GM21737 (cell line): ENCODE results near the gene MEI4.
"Not testable (repeated sequence)": the region's sequence is repeated elsewhere in the genome, so short reads cannot be mapped to it uniquely, and the experiment has no call there.

Experiments used
- ATAC-seq: cut with Tn5 transposase; IDR thresholded peaks from one replicate; pipeline ENCODE4 v1.9.1; 2021; ENCODE audit warnings: mild to moderate bottlenecking, moderate library complexity; ENCODE audit not compliant: unreplicated experiment

Gene MEI4

DNA sequence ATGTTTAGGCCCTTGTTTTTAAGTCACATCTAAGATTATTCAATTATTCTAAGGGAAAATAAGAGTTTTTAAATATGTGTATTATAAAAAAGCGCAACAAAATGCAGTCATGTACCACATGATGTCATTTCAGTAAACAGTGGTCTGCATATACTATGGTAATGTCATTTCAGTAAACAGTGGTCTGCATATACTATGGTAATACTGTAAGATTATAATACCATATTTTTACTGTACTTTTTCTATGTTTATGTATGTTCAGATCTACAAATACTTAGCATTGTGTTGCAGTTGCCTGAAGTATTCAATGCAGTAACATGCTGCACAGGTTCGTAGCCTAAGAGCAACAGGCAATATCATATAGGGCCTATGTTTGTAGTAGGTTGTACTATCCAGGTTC is 21.4 kb downstream of the MEI4 start:
- no peak for ATAC-seq

GRCh38 chr6:77678048-77678447 is 25.2 kb downstream of the MEI4 start:
- ATAC-seq, result no peak

DNA sequence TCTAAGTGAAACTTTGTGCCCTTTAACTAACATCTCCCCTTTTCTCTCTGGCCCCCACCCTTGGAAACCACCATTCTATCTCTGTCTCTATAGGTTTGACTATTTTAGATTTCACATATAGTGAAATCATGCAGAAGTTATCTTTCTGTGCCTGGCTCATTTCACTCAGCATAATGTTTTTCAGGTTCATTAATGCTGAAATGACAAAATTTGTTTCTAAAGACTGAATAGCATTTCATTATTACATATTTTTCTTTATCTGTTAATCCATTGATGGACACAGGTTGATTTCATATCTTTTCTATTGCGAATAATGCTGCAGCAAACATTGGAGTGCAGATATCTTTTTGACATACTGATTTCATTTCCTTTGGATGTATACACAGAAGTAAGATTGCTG is 30.7 kb downstream of the MEI4 start:
- no peak for ATAC-seq

- ATAC-seq, result no peak
Observed at GRCh38 chr6:77686931-77687330, 34.1 kb downstream of the MEI4 start.

- no peak for ATAC-seq
Observed at GRCh38 chr6:77688649-77689048, 35.8 kb downstream of the MEI4 start.

DNA sequence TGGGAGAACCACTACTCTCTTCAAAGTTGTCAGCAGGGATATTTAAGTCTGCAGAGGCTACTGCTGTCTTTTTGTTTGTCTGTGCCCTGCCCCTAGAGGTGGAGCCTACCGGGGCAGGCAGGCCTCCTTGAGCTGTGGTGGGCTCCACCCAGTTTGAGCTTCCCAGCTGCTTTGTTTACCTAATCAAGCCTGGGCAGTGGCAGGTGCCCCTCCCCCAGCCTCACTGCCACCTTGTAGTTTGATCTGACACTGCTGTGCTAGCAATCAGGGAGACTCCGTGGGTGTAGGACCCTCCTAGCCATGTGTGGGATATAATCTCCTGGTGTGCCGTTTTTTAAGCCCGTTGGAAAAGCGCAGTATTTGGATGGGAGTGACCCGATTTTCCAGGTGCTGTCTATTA is 47.3 kb downstream of the MEI4 start:
- ATAC-seq, result not testable (repeated sequence)

DNA sequence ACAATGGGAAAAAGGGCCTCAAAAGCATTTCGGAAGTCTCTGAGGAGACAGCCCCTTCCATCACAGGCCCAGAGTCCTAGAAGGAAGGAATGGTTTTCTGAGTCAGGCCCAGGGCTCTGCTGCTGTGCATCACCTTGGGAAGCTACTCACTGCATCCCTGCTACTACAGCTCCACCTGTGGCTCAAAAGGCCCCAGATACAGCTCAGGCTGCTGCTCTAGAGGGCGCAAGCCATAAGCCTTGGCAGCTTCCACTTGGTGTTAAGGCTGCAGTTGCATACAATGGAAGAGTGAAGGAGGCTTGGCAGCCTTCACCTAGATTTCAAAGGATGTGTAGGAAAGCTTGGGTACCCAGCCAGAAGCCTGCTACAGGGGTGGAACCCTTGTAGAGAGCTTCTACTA is 54.8 kb downstream of the MEI4 start:
- no peak for ATAC-seq

DNA sequence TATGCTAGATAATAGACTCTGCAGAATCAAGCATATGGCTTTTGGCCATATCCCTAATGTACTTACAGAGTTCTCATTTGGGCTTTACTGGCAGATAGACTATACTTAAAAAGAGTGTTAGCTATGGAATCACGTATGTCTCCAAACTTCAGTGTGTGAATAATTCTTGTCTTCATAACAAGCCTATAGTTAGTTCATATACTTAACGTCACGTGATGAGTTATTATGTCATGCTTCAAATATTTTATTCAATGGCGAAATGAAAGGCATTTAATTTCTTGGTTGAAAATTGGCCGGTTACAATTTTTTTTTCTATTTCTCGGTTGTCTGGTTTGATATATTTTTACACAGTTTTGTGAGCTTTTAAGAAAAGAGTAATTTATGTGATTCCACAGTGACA is 62.7 kb downstream of the MEI4 start:
- no peak for ATAC-seq

GRCh38 chr6:77716311-77716710 is 63.5 kb downstream of the MEI4 start:
- no peak for ATAC-seq

- ATAC-seq, result not testable (repeated sequence)
Observed at GRCh38 chr6:77736010-77736409, 83.2 kb downstream of the MEI4 start.

- ATAC-seq, result no peak
Observed at GRCh38 chr6:77740380-77740779, 87.5 kb downstream of the MEI4 start.

GRCh38 chr6:77752156-77752555 is 99.3 kb downstream of the MEI4 start:
- ATAC-seq, result not testable (repeated sequence)

GRCh38 chr6:77762386-77762785 is 109.5 kb downstream of the MEI4 start:
- ATAC-seq, result no peak

DNA sequence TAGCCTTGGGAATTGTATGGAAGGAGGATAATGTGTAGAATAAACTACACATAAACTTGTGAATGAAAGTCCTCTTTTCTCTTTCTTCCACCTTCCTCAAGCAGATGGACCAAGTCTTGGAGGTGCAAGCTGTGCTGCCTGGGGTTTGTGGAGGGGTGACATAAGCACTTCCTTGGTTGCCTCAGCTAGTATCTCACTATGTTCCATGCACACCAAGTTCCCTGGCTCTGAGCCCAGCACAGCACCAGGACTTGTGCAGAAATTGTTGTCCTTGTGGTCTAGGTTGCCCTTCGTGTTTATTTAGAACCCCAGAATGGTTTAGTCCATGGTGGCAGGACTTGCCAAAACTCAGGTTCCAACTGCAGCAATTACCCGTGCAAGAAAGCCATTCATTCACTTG is 110.3 kb downstream of the MEI4 start:
- no peak for ATAC-seq

DNA sequence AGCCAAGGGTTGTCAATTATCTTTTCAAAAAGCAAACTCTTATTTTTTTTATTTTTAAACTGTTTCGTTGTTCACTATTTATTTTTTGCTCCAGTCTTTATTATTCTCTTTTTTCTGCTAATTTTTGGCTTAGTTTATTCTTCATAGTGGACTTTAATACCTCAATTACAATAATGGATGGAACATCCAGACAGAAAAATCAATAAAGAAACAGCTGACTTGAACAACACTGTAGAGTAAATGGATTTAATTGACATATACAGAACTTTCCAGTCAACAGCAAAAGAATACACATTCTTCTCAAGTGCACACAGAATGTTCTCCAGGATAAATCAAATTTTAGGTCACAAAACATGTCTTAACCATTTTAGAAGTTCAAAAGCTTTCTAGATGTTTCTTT is 111.5 kb downstream of the MEI4 start:
- no peak for ATAC-seq

DNA sequence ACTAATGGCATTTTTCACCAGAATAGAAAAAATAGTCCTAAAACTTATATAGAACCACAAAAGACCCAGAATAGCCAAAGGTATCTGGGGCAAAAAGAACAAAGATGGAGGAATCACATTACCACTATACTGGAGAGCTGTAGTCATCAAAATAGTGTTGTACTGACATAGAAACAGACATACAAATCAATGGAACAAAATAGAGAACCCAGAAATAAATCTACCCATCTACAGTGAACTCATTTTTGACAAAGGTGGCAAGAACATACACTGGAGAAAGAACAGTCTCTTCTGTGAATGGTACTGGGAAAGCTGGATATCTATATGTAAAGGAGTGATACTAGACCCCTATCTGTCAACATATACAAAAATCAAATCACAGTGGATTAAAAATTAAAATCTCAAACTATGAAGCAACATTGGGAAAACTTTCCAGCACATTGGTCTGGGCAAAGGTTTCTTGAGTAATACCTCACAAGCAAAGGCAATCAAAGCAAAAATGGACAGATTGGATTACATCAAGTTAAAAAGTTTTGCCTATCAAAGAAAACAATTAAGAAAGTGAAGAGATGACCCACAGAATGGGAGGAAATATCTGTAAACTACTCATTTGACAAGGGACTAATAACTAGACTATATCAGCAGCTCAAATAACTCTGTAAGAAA is 120.5 kb downstream of the MEI4 start:
- ATAC-seq, result no peak

DNA sequence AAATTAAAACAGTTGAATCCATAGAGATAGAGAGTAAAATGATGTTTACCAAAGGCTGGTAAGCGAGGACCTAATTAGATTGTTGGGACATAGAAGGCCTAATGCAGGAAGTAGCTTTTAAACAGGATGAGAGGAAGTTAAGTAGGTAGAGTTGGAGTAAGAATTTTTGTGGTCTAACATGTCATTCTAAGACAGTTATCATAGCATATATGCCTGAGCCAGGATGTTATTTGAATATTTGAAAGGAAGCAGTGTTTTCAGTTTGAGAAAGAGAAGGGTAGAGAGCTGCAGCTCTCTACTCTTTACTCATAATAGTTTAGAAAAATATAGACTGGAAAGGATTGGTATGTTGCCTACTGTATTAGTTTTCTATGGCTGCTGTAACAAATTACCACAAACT is 121.6 kb downstream of the MEI4 start:
- ATAC-seq, result no peak

DNA sequence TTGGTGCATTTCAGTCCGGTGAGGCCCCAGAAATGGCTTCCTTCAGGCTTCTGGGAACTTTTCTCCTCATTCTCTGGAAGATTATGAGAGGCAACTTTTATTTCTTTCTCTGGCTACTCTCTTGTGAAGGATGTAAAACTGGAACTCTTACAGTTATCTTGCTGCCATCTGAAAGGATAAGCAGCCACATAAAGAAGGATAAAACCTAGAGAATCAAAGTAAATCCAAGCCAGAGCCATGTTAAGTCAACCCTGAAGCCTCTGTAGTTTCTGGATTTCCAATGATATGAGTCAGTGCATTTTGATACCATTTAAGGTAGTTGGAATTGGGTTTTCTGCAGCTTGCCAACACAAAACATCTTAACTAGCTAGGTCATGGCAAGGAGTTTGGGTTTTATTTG is 123.6 kb downstream of the MEI4 start:
- ATAC-seq, result no peak

DNA sequence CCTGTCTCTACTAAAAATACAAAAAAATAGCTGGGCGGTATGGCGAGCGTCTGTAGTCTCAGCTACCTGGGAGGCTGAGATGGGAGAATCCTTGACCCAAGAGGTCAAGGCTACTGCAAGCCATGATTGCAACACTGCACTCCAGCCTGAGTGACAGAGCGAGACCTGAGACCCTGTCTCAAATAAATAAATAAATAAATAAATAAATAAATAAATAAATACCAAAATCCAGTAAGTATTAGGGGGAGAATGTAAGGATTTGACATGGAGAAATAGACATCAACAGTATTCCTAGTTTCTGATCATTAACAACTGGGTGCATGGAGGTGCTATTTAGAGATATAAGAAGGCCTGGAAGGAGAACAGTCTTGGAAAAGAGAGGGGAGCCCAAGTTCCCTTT is 125.7 kb downstream of the MEI4 start:
- no peak for ATAC-seq

DNA sequence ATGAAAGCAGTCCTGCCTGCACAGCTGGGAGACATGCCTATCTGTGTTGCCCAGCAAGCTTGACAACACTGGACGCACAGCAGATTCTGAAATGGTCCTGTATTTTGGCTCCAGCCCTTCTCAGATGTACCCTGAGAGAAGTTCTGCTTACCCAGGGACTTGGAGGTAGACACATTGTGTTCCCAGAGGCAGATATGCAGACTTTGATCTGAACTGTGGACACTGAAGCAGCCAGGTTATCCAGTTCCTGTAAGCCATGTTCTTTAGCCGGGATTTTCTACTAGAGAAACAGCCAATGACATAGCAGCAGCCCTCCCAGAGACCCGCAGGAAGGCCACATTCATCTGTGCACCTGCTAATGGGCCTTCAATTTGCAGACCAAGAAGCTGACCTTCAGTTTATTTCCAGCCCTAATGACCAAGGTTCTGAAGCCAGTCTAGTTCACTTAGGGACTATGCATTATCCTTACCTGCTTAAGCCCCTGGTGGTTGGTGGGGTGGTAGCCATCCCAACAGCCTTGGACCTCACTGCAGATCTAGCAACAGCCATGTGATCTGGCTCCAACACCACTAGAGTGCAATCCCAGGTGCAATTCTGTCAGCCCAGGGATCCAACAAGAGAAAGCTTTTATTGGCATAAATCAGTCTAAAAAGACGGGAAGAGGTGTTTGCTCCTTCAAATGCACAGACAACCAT is 134.2 kb downstream of the MEI4 start:
- ATAC-seq, result no peak

DNA sequence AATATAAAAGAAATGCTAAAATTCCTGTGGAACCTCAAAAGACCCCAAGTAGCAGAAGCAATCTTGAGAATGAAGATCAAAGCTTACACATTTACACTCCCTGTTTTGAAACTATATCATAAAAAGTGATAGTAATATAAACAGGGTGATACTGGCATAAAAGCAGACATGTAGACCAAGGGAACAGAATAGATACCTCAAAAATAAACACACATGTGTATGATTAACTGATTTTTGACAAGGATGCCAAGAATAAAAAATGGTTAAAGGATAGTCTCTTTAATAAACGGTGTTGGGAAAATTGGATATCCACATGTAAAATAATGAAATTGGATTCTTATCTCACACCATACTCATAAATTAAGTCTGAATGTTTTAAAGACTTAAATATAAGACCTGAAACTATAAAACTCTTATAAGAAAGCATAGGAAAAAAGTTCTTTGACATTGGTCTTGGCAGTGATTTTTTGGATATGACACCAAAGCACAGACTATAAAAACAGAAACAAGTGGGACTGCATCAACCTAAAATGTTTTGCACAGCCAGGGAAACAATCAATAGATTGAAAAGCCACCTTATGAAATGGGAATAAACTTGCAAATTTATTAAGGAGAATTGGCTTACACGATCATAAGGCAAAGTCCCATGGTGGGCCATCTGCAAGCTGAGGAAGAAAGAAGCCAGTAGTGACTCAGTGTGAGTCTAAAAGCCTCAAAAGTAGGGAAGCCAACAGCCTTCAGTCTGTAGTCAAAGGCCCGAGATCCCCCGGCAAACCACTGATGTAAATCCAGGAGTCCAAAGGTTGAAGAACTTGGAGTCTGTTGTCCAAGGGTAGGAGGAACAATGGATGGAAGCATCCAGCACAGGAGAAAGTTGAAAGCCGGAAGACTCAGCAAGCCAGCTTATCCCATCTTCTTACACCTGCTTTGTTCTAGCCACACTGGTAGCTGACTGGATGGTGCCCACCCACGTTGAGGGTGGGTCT is 144.3 kb downstream of the MEI4 start:
- ATAC-seq, result no peak

DNA sequence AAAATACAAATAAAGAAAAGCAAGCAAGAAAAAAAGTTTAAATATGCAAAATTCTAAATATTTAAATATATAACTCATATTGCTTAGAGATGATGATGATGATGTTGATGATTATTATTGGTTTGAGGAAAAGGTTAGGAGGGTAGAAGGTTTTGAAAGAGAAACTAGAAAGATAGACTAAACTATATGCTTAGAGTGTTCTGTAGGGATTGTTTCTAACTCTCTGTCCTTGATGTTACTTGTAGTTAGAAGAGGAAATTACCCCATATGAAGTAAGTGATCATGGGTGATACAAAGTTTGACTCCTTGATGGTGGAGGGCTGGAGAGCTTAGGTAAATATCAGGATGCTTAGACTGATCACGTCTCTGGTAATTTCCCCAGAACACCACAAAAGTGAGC is 159.5 kb downstream of the MEI4 start:
- no peak for ATAC-seq
